Left ventricle myocardium inferior (tissue), 1 donor: ENCODE measurements around the gene AURKAIP1. TPM values are rescaled to one million over a fixed set of nuclear protein-coding genes. Genes with fewer than 3 reads are reported as not detected.

Experiments used
- DNase-seq: peaks from one replicate; pipeline ENCODE4 v3.0.0-alpha.2; 2020
- H3K27ac ChIP-seq: fragments of 200-600 bp; replicated peaks from 2 replicates; pipeline ENCODE4 v1.8.0; 2021
- H3K27me3 ChIP-seq: fragments of 200-600 bp; 2 replicates; pipeline ENCODE4 v1.8.0; 2021; ENCODE audit warnings: low read depth
- H3K36me3 ChIP-seq: fragments of 200-600 bp; 2 replicates; pipeline ENCODE4 v1.8.0; 2021
- H3K4me1 ChIP-seq: fragments of 200-600 bp; 2 replicates; pipeline ENCODE4 v1.8.0; 2021
- H3K4me3 ChIP-seq: fragments of 200-600 bp; 2 replicates; pipeline ENCODE4 v1.8.0; 2021; ENCODE audit warnings: mild to moderate bottlenecking, moderate library complexity
- H3K9me3 ChIP-seq: fragments of 200-600 bp; replicated peaks from 2 replicates; pipeline ENCODE4 v1.8.0; 2021
- intact Hi-C: fragments of 100-400 bp; cut with micrococcal nuclease; formaldehyde crosslinking; loops from one replicate; pipeline ENCODE4 v1.11.0; 2022
- total RNA-seq: library from RNA; stranded (reverse); fragmentation: NEBNext Ultra II Directional; extraction: Animal tissue kit (Norgen Biotek cat#: 25700); gene quantifications from one replicate; pipeline ENCODE4 v1.2.1, GENCODE V29; 2021
- TF ChIP-seq, protein P1 (sequence below): fragments of 200-600 bp; IDR thresholded peaks from 2 replicates; pipeline ENCODE4 v1.8.0; 2021; ENCODE audit warnings: antibody characterized with exemption, mild to moderate bottlenecking, borderline replicate concordance
- donor health status: DM: no; HTN: yes; CAD: no; lungs with severe emphysema.

AURKAIP1 gene
- total RNA-seq, 1 donor from 2014 or later: 219 TPM

GRCh38 chr1:1328254-1328653, 46.8 kb downstream of the AURKAIP1 start:
- H3K4me3 ChIP-seq: no peak overlapping the region
- intact Hi-C loops: no loop called here
- TF ChIP-seq, protein P1, sequence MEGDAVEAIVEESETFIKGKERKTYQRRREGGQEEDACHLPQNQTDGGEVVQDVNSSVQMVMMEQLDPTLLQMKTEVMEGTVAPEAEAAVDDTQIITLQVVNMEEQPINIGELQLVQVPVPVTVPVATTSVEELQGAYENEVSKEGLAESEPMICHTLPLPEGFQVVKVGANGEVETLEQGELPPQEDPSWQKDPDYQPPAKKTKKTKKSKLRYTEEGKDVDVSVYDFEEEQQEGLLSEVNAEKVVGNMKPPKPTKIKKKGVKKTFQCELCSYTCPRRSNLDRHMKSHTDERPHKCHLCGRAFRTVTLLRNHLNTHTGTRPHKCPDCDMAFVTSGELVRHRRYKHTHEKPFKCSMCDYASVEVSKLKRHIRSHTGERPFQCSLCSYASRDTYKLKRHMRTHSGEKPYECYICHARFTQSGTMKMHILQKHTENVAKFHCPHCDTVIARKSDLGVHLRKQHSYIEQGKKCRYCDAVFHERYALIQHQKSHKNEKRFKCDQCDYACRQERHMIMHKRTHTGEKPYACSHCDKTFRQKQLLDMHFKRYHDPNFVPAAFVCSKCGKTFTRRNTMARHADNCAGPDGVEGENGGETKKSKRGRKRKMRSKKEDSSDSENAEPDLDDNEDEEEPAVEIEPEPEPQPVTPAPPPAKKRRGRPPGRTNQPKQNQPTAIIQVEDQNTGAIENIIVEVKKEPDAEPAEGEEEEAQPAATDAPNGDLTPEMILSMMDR: no peak
- no peak overlapping the region for H3K27ac ChIP-seq
- no peak for DNase-seq
- H3K36me3 ChIP-seq: peaks cover 30% of the 10 kb centered on the region
- H3K4me1 ChIP-seq: peaks cover 72% of the 10 kb centered on the region
- no peaks in the 10 kb centered on the region for H3K27me3 ChIP-seq
- no peaks in the 10 kb centered on the region for H3K9me3 ChIP-seq

DNA sequence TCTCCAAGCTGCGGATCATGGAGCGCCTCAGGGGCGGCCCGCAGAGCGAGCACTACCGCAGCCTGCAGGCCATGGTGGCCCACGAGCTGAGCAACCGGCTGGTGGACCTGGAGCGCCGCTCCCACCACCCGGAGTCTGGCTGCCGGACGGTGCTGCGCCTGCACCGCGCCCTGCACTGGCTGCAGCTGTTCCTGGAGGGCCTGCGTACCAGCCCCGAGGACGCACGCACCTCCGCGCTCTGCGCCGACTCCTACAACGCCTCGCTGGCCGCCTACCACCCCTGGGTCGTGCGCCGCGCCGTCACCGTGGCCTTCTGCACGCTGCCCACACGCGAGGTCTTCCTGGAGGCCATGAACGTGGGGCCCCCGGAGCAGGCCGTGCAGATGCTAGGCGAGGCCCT, 47.7 kb downstream of the AURKAIP1 start:
- Histone ChIP-seq H3K4me1 (peaks cover 79% of the 10 kb centered on the region), H3K4me3 (peak overlapping the region; percentile 89), H3K27ac (no peak overlapping the region), H3K9me3 (no peaks in the 10 kb centered on the region), H3K27me3 (no peaks in the 10 kb centered on the region), H3K36me3 (peaks cover 30% of the 10 kb centered on the region)
- intact Hi-C loops: no loop called here
- DNase-seq: no peak
- TF ChIP-seq, protein P1: no peak

DNA sequence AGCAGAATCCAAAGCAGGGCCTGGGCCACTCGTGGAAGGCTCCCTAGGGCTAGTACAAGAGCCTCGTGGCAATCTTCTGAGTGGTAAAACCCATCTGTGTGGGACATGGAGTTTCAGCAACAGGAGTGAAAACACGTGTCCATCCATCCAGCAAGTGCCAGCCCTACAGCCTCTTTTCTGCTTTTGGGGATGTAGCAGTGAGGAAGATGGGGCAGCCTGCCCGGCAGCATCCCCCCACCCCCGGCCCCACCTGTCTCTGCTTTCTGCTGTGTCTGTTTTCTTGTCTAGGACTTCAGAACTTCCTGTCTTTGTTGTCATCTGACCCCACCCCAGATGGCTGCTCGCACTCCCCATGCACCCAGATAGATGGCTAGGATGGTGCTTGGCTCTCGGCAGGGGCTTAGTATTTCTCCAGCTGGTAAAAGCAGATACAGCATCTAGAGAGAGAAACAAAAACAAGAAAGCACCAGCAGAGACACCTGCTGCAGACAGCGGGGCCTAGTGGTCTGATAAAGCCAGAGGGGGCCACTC, 48.9 kb downstream of the AURKAIP1 start:
- TF ChIP-seq, protein P1: no peak
- no peaks in the 10 kb centered on the region for H3K27me3 ChIP-seq
- no peak for DNase-seq
- intact Hi-C loops: no loop called here
- peak overlapping the region; percentile 89 for H3K4me3 ChIP-seq
- H3K9me3 ChIP-seq: no peaks in the 10 kb centered on the region
- H3K36me3 ChIP-seq: peaks cover 30% of the 10 kb centered on the region
- H3K4me1 ChIP-seq: peaks cover 86% of the 10 kb centered on the region
- peak overlapping the region; percentile 98 for H3K27ac ChIP-seq

- Histone ChIP-seq H3K4me1 (peaks cover 86% of the 10 kb centered on the region), H3K4me3 (peak overlapping the region; percentile 89), H3K27ac (peak overlapping the region; percentile 98), H3K27me3 (no peaks in the 10 kb centered on the region), H3K9me3 (no peaks in the 10 kb centered on the region), H3K36me3 (peaks cover 34% of the 10 kb centered on the region)
- TF ChIP-seq, protein P1: no peak
- peak; percentile 75 for DNase-seq
- intact Hi-C loops: no loop called here
These were observed 49.5 kb downstream of the AURKAIP1 start for GRCh38 chr1:1325288-1326074.

GRCh38 chr1:1324524-1325287, 50.3 kb downstream of the AURKAIP1 start, which contains the start of the genes CPTP and INTS11:
Gene CPTP, plus strand, starts transcription at chr1:1324802. Its CDS starts 2,109 bp downstream, at chr1:1326911.
Gene INTS11, minus strand, starts transcription at chr1:1324660. Its CDS starts 52 bp downstream, at chr1:1324608.
- intact Hi-C loops: no loop called here
- H3K36me3 ChIP-seq: peaks cover 42% of the 10 kb centered on the region
- H3K27me3 ChIP-seq: no peaks in the 10 kb centered on the region
- TF ChIP-seq, protein P1: no peak
- H3K27ac ChIP-seq: peak within 1 kb of the TSS; percentile 98
- peaks cover 85% of the 10 kb centered on the region for H3K4me1 ChIP-seq
- H3K9me3 ChIP-seq: no peaks in the 10 kb centered on the region
- DNase-seq: peak; percentile 94
- H3K4me3 ChIP-seq: peak within 1 kb of the TSS; percentile 89
